Ovary (tissue), 9 donors: ENCODE results near the gene ELAPOR1. TPM values are rescaled to one million over a fixed set of nuclear protein-coding genes. Genes with fewer than 3 reads are reported as not detected.

ENCODE experiments used
- DNase-seq, 5 donors: peaks; one replicate each; pipeline ENCODE4 v3.0.0-alpha.2; 2019 to 2020
- H3K27ac ChIP-seq, 2 donors: fragments of 200-600 bp; one replicate each; pipeline versions ENCODE4 v1.5.1 to v1.8.0; 2019 to 2022
- H3K27me3 ChIP-seq: fragments of 200-600 bp; one replicate; pipeline ENCODE4 v1.8.0; 2022
- H3K36me3 ChIP-seq: fragments of 200-600 bp; sonication (generic); one replicate; pipeline ENCODE4 v1.5.1; 2019
- H3K4me1 ChIP-seq: one replicate; pipeline ENCODE4 v1.8.1; 2013; ENCODE audit warnings: mild to moderate bottlenecking, moderate library complexity; ENCODE audit not compliant: insufficient read depth
- H3K4me3 ChIP-seq: fragments of 200-600 bp; sonication (generic); one replicate; pipeline ENCODE4 v1.5.1; 2017
- H3K9me3 ChIP-seq, 2 donors: fragments of 200-600 bp in 1 of 2; sonication (generic) in 1 of 2; one replicate each; pipeline versions ENCODE4 v1.5.1 to v1.8.1; 2013 to 2019; ENCODE audit warnings: mild to moderate bottlenecking in 1 of 2, moderate library complexity in 1 of 2
- CTCF ChIP-seq, 3 donors: fragments of 450-650 bp in 2 of 3; fragments of 200-600 bp in 1 of 3; IDR thresholded peaks; one replicate each; pipeline versions ENCODE4 v1.5.1 to v1.8.0; 2016 to 2022; ENCODE audit warnings: antibody characterized with exemption in 3 of 3, mild to moderate bottlenecking in 1 of 3
- EP300 ChIP-seq: sonication (generic); formaldehyde crosslinking; IDR thresholded peaks from one replicate; pipeline ENCODE4 v1.6.1; 2017; ENCODE audit warnings: antibody characterized with exemption
- POLR2A ChIP-seq: fragments of 450-650 bp; IDR thresholded peaks from one replicate; pipeline ENCODE4 v1.6.1; 2017; ENCODE audit warnings: antibody characterized with exemption, mild to moderate bottlenecking, moderate library complexity
- WGBS, 3 donors: extraction: QIAGEN DNeasy Blood & Tissue Kit in 1 of 3; methylation state at CpG; one replicate each; pipeline versions ENCODE4 v1.1.5 to v1.1.7; 2013 to 2017; 5-methylcytosine and 5-hydroxymethylcytosine counted together
- intact Hi-C, 4 donors: fragments of 100-400 bp; cut with DNase I; formaldehyde crosslinking; loops; one replicate each; pipeline versions ENCODE4 v1.11.0 to v1.15.1; 2022 to 2023
- polyA plus RNA-seq, 2 donors: library from polyadenylated mRNA; stranded (reverse); fragments of 200-250 nt in 1 of 2; fragments of 350-450 nt in 1 of 2; fragmentation: Illumina TruSeq in 1 of 2; extraction: RNeasy Lipid Tissue Mini Kit (QIAGEN cat#74804) in 1 of 2; gene quantifications; one replicate each; pipeline ENCODE4 v1.2.3, GENCODE V29; 2013 to 2014
- total RNA-seq, 7 donors: library from RNA; depleted of rRNA in 2 of 7; stranded (reverse); fragments of >200 nt in 2 of 7; fragmentation: NEBNext Ultra II Directional in 3 of 7; extraction: Animal tissue kit (Norgen Biotek cat#: 25700) in 3 of 7; gene quantifications; one replicate each; pipeline versions ENCODE4 v1.1.0 to v1.2.4, GENCODE V29; 2016 to 2023
- donor health status: DM: no; HTN: no; CAD: no; lungs with moderate emphysema.
- donor health status: DM: no; HTN: no; CAD: no.
- donor health status: Bipolar disorder and iron deficiency.
- donor health status: DM: yes; HTN: yes; CAD: no.
- donor health status: DM: no; HTN: no; CAD: no.
- donor health status: DM: yes; HTN: yes; CAD: no.

ELAPOR1 gene
- total and polyA plus RNA-seq, 9 donors: 0.15 to 69.6 (median 1.9) TPM; not detected in 1

GRCh38 chr1:109135940-109136339 is 22.0 kb downstream of the ELAPOR1 start:
- H3K27me3 ChIP-seq: no peaks in the 10 kb centered on the region
- H3K4me3 ChIP-seq: no peak overlapping the region
- WGBS, 3 donors: 90 to 94% (median 94%) methylated on average over 3 of the region's 3 CpGs
- no peaks in the 10 kb centered on the region for H3K4me1 ChIP-seq
- no peak for DNase-seq
- H3K9me3 ChIP-seq: no peaks in the 10 kb centered on the region
- H3K27ac ChIP-seq: no peak overlapping the region
- TF ChIP-seq CTCF (IDR thresholded peaks at IDR 0.05) (no peak), POLR2A (no peak), EP300 (no peak)
- intact Hi-C loops: no loop called here
- H3K36me3 ChIP-seq: no peaks in the 10 kb centered on the region

- H3K9me3 ChIP-seq: no peaks in the 10 kb centered on the region
- WGBS, 3 donors: 65 to 76% (median 73%) methylated on average over 6 of the region's 6 CpGs
- H3K27ac ChIP-seq: no peak overlapping the region
- intact Hi-C loops: no loop called here
- no peak for TF ChIP-seq EP300
- no peak for TF ChIP-seq POLR2A
- TF ChIP-seq CTCF (IDR thresholded peaks at IDR 0.05): no peak
- H3K4me1 ChIP-seq: no peaks in the 10 kb centered on the region
- no peaks in the 10 kb centered on the region for H3K27me3 ChIP-seq
- no peak for DNase-seq
- H3K36me3 ChIP-seq: no peaks in the 10 kb centered on the region
- H3K4me3 ChIP-seq: no peak overlapping the region
Measured at GRCh38 chr1:109136766-109137165, 22.9 kb downstream of the ELAPOR1 start.

GRCh38 chr1:109137958-109138357 is 24.0 kb downstream of the ELAPOR1 start:
- Histone ChIP-seq H3K4me3 (no peak overlapping the region), H3K27ac (no peak overlapping the region), H3K27me3 (no peaks in the 10 kb centered on the region), H3K9me3 (no peaks in the 10 kb centered on the region), H3K4me1 (no peaks in the 10 kb centered on the region), H3K36me3 (no peaks in the 10 kb centered on the region)
- intact Hi-C loops: no loop called here
- 89% methylated on average over 3 of the region's 3 CpGs for WGBS, 3 donors
- no peak for TF ChIP-seq CTCF (IDR thresholded peaks at IDR 0.05)
- TF ChIP-seq POLR2A: no peak
- no peak for TF ChIP-seq EP300
- no peak for DNase-seq

GRCh38 chr1:109138358-109138757 is 24.4 kb downstream of the ELAPOR1 start:
- intact Hi-C loops: no loop called here
- H3K9me3 ChIP-seq: no peaks in the 10 kb centered on the region
- no peaks in the 10 kb centered on the region for H3K36me3 ChIP-seq
- TF ChIP-seq EP300 (no peak), CTCF (IDR thresholded peaks at IDR 0.05) (no peak), POLR2A (no peak)
- DNase-seq: no peak
- no peak overlapping the region for H3K27ac ChIP-seq
- H3K27me3 ChIP-seq: no peaks in the 10 kb centered on the region
- 80 to 96% (median 89%) methylated on average over 3 of the region's 3 CpGs for WGBS, 3 donors
- H3K4me1 ChIP-seq: no peaks in the 10 kb centered on the region
- H3K4me3 ChIP-seq: no peak overlapping the region

- Histone ChIP-seq H3K4me3 (no peak overlapping the region), H3K9me3 (no peaks in the 10 kb centered on the region), H3K36me3 (no peaks in the 10 kb centered on the region), H3K4me1 (no peaks in the 10 kb centered on the region), H3K27ac (no peak overlapping the region), H3K27me3 (no peaks in the 10 kb centered on the region)
- TF ChIP-seq CTCF (IDR thresholded peaks at IDR 0.05) (no peak), EP300 (no peak), POLR2A (no peak)
- DNase-seq: no peak
- 65 to 76% (median 68%) methylated on average over 3 of the region's 3 CpGs for WGBS, 3 donors
- intact Hi-C loops: no loop called here
Measured at GRCh38 chr1:109140392-109140791, 26.5 kb downstream of the ELAPOR1 start.
